HCT116 (cell line): ENCODE measurements around the gene XPO1.

Experiments
- CTCF ChIP-seq, 3 experiments: fragments of 200-600 bp in 1 of 3; sonication (generic) in 1 of 3; IDR thresholded peaks in 2 of 3; conservative IDR thresholded peaks in 1 of 3; 2 replicates each; pipeline ENCODE4 v1.5.1; 2012 to 2017; ENCODE audit warnings: low read depth in 2 of 3, low read length in 2 of 3, antibody characterized with exemption in 1 of 3, borderline replicate concordance in 1 of 3, control low read depth in 1 of 3, mild to moderate bottlenecking in 1 of 3, mixed read lengths in 1 of 3, mixed run types in 1 of 3, moderate library complexity in 1 of 3; ENCODE audit not compliant: insufficient read depth in 1 of 3
- EZH2phosphoT487 ChIP-seq: fragments of 200-600 bp; IDR thresholded peaks from 2 replicates; pipeline ENCODE4 v1.6.1; 2018; ENCODE audit warnings: antibody characterized with exemption, borderline replicate concordance
- FOSL1 ChIP-seq: IDR thresholded peaks from 2 replicates; pipeline ENCODE4 v1.6.1; 2012; ENCODE audit warnings: low read depth
- POLR2A ChIP-seq: IDR thresholded peaks from 2 replicates; pipeline ENCODE4 v1.7.0; 2011; ENCODE audit warnings: borderline replicate concordance; ENCODE audit not compliant: insufficient read depth, insufficient read length; ENCODE audit errors: extremely low read depth
- SIN3A ChIP-seq: IDR thresholded peaks from 2 replicates; pipeline ENCODE4 v1.6.1; 2012; ENCODE audit warnings: low read depth
- SP1 ChIP-seq: IDR thresholded peaks from 2 replicates; pipeline ENCODE4 v1.6.1; 2012; ENCODE audit warnings: low read depth
- YY1 ChIP-seq: IDR thresholded peaks from 2 replicates; pipeline ENCODE4 v1.6.1; 2011; ENCODE audit warnings: low read length, low read depth, moderate library complexity, mild to moderate bottlenecking; ENCODE audit not compliant: insufficient replicate concordance; ENCODE audit errors: extremely low read depth
- ZNF274 ChIP-seq: fragments of 200-500 bp; sonication (Bioruptor generic); IDR thresholded peaks from 2 replicates; pipeline ENCODE4 v1.6.1; 2014; ENCODE audit warnings: mild to moderate bottlenecking, low read depth, low read length, inconsistent platforms
- TF ChIP-seq, protein P1 (sequence below): IDR thresholded peaks from 2 replicates; pipeline ENCODE4 v1.6.1; 2012
- TF ChIP-seq, protein P2 (sequence below): IDR thresholded peaks from 2 replicates; pipeline ENCODE4 v1.6.1; 2012; ENCODE audit warnings: low read depth

DNA sequence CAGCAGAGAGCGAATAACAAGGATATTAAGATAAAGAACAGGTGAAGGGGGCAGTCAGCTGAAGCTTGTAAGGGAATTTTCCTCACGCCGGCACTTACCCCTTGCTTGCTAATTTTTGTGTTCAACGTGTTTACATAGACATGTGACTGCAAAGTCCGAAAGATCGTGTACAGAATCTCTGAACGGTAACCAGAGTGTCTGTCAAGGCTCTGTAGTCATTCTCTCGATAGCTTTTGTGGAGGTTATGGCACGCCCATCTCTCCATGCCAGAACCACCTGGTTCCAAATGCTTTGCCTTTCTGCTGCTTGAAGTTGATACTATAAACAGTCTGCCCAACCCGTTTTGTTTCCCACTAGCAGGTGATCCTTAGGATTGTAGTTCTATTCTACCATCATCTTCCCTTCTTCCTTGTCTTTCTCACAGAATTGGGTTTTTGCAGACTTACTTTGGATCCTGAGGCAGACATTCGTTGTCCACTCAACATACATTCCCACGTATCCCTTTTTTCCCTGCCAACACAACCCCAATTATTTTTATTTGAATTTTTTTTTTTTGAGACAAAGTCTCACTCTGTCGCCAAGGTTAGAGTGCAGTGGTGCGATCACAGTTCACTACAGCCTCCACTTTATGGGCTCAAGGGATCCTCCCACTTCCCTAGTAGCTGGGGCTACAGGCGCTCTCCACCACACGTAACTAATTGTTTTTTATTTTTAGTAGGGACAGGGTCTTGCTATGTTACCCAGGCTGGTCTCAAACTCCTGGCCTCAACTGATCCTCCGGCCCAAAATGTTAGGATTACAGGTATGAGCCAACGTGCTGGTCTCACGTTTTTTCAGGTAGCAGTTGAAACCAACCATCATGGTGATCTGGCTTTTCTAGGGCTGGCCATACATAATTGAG, 66.0 kb downstream of the XPO1 start:
- no peak for TF ChIP-seq FOSL1
- no peak for TF ChIP-seq POLR2A
- no peak for TF ChIP-seq CTCF (IDR thresholded peaks at IDR 0.05 in 2 of 3, conservative IDR thresholded peaks at IDR 0.05 in 1 of 3; ENCODE audit: borderline replicate concordance in 1 of 3, insufficient read depth in 1 of 3, low read depth in 2 of 3, low read length in 2 of 3)
- TF ChIP-seq SIN3A = no peak
- TF ChIP-seq SP1 = no peak
- no peak for TF ChIP-seq EZH2phosphoT487
- no peak for TF ChIP-seq ZNF274
- TF ChIP-seq, protein P1, sequence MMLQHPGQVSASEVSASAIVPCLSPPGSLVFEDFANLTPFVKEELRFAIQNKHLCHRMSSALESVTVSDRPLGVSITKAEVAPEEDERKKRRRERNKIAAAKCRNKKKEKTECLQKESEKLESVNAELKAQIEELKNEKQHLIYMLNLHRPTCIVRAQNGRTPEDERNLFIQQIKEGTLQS = no peak
- no peak for TF ChIP-seq YY1
- TF ChIP-seq, protein P2, sequence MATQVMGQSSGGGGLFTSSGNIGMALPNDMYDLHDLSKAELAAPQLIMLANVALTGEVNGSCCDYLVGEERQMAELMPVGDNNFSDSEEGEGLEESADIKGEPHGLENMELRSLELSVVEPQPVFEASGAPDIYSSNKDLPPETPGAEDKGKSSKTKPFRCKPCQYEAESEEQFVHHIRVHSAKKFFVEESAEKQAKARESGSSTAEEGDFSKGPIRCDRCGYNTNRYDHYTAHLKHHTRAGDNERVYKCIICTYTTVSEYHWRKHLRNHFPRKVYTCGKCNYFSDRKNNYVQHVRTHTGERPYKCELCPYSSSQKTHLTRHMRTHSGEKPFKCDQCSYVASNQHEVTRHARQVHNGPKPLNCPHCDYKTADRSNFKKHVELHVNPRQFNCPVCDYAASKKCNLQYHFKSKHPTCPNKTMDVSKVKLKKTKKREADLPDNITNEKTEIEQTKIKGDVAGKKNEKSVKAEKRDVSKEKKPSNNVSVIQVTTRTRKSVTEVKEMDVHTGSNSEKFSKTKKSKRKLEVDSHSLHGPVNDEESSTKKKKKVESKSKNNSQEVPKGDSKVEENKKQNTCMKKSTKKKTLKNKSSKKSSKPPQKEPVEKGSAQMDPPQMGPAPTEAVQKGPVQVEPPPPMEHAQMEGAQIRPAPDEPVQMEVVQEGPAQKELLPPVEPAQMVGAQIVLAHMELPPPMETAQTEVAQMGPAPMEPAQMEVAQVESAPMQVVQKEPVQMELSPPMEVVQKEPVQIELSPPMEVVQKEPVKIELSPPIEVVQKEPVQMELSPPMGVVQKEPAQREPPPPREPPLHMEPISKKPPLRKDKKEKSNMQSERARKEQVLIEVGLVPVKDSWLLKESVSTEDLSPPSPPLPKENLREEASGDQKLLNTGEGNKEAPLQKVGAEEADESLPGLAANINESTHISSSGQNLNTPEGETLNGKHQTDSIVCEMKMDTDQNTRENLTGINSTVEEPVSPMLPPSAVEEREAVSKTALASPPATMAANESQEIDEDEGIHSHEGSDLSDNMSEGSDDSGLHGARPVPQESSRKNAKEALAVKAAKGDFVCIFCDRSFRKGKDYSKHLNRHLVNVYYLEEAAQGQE = no peak
